T-cell (primary cell): ENCODE measurements around the gene LINGO1. TPM values are rescaled to one million over a fixed set of nuclear protein-coding genes. Genes with fewer than 3 reads are reported as not detected.

Source experiments
- ATAC-seq, 4 experiments: fragments of 200-7000 bp in 3 of 4; fragments of 150-1000 bp in 1 of 4; cut with Tn5 transposase; replicated peaks in 1 of 4; 1 replicate in 3 of 4; 2 replicates in 1 of 4; pipeline ENCODE4 v1.10.0; 2021; ENCODE audit warnings: moderate library complexity in 3 of 4, mild to moderate bottlenecking in 2 of 4, moderate number of reproducible peaks in 1 of 4
- CTCF ChIA-PET, 2 donors: fragments of 300-600 bp; sonication (Branson Sonifier 250); formaldehyde crosslinking; loops; one replicate each; lab custom pipeline; 2022; ENCODE audit warnings: antibody characterized with exemption in 2 of 2; lab: Charles Lee
- POLR2A ChIA-PET, 2 donors: fragments of 300-600 bp; sonication (Branson Sonifier 250); formaldehyde crosslinking; loops; one replicate each; lab custom pipeline; 2022; ENCODE audit warnings: antibody characterized with exemption in 2 of 2; lab: Charles Lee
- DNase-seq, 35 experiments: peaks; one replicate each; pipeline versions ENCODE4 v3.0.0 to v3.0.0-alpha.2; 2013 to 2023
- H3K27ac ChIP-seq: one replicate; pipeline ENCODE4 v1.5.1; 2013; ENCODE audit warnings: low read length
- H3K27me3 ChIP-seq, 2 experiments: replicated peaks in 1 of 2; 1 replicate in 1 of 2; 2 replicates in 1 of 2; pipeline versions ENCODE4 v1.6.1 to v1.7.0; 2013; ENCODE audit warnings: low read length in 1 of 2, mixed read lengths in 1 of 2; ENCODE audit not compliant: control insufficient read depth in 2 of 2, insufficient read depth in 2 of 2; ENCODE audit errors: extremely low read depth in 1 of 2
- H3K36me3 ChIP-seq, 2 donors: 1 replicate in 1 of 2; 2 replicates in 1 of 2; pipeline versions ENCODE4 v1.6.1 to v1.7.0; 2013; ENCODE audit warnings: low read length in 1 of 2; ENCODE audit not compliant: control insufficient read depth in 2 of 2, insufficient read depth in 1 of 2; ENCODE audit errors: extremely low read depth in 1 of 2
- H3K4me1 ChIP-seq, 2 experiments: 1 replicate in 1 of 2; 2 replicates in 1 of 2; pipeline versions ENCODE4 v1.6.1 to v1.7.0; 2013; ENCODE audit warnings: low read length in 2 of 2, mixed read lengths in 1 of 2; ENCODE audit not compliant: insufficient read depth in 2 of 2, control insufficient read depth in 1 of 2; ENCODE audit errors: extremely low read depth in 1 of 2
- H3K4me3 ChIP-seq, 2 donors: 1 replicate in 1 of 2; 2 replicates in 1 of 2; pipeline versions ENCODE4 v1.5.1 to v1.7.0; 2013; ENCODE audit warnings: mild to moderate bottlenecking in 2 of 2, low read length in 1 of 2, moderate library complexity in 1 of 2; ENCODE audit not compliant: control insufficient read depth in 1 of 2; ENCODE audit errors: extremely low read depth in 1 of 2
- H3K9me3 ChIP-seq: 2 replicates; pipeline ENCODE4 v1.7.0; 2013
- H3K27ac Mint-ChIP-seq, 2 donors: one replicate each; pipeline ENCODE4 v1.8.0; 2020 to 2021; ENCODE audit warnings: mild to moderate bottlenecking in 2 of 2, mixed read lengths in 2 of 2
- H3K27me3 Mint-ChIP-seq, 2 donors: one replicate each; pipeline ENCODE4 v1.8.0; 2021 to 2022; ENCODE audit warnings: mixed read lengths in 2 of 2
- H3K36me3 Mint-ChIP-seq: one replicate; pipeline ENCODE4 v1.8.0; 2021; ENCODE audit warnings: mixed read lengths
- H3K4me1 Mint-ChIP-seq, 3 donors: one replicate each; pipeline ENCODE4 v1.8.0; 2020 to 2022; ENCODE audit warnings: mixed read lengths in 3 of 3, mild to moderate bottlenecking in 1 of 3
- H3K4me3 Mint-ChIP-seq, 3 donors: one replicate each; pipeline ENCODE4 v1.8.0; 2020 to 2022; ENCODE audit warnings: mild to moderate bottlenecking in 3 of 3, mixed read lengths in 3 of 3, moderate library complexity in 3 of 3
- H3K9me3 Mint-ChIP-seq, 3 donors: one replicate each; pipeline ENCODE4 v1.8.0; 2020 to 2022; ENCODE audit warnings: mixed read lengths in 3 of 3
- WGBS: methylation state at CpG from one replicate; pipeline ENCODE4 v1.1.5; 2013; ENCODE audit warnings: missing lambda C conversion rate; ENCODE audit not compliant: insufficient coverage; 5-methylcytosine and 5-hydroxymethylcytosine counted together
- total RNA-seq, 35 experiments: library from RNA in 6 of 35; stranded (reverse) in 6 of 35; fragments of 120-200 nt in 1 of 35; gene quantifications; one replicate each; pipeline versions ENCODE4 v1.2.1 to v1.2.4 and lab custom pipeline; 2013 to 2026

Gene LINGO1
- total RNA-seq, 5 donors from 2014 or later (not counting 1 experiment from before 2014, with no cell fraction given): 0.09 to 0.19 TPM; not detected in 3

- WGBS: 59% methylated on average over 5 of the region's 5 CpGs
- no peaks in the 10 kb centered on the region for H3K4me1 ChIP-seq
- no peaks in the 10 kb centered on the region for H3K9me3 ChIP-seq
- peaks cover 11 to 19% of the 10 kb centered on the region in 2 donors for H3K27me3 Mint-ChIP-seq
- DNase-seq: no peak
- H3K27ac ChIP-seq: no peak overlapping the region
- H3K36me3 Mint-ChIP-seq: no peaks in the 10 kb centered on the region
- peaks cover 4 to 52% of the 10 kb centered on the region in 2 experiments for H3K27me3 ChIP-seq
- H3K4me1 Mint-ChIP-seq: no peaks in the 10 kb centered on the region
- no peaks in the 10 kb centered on the region for H3K36me3 ChIP-seq
- H3K4me3 ChIP-seq: no peak overlapping the region
- POLR2A ChIA-PET: no interaction called here
- H3K27ac Mint-ChIP-seq: no peak overlapping the region
- no peak for ATAC-seq
- H3K4me3 Mint-ChIP-seq: no peak overlapping the region
- CTCF ChIA-PET: no interaction called here
- no peaks in the 10 kb centered on the region for H3K9me3 Mint-ChIP-seq
These were observed 41.2 kb upstream of the LINGO1 start for GRCh38 chr15:77673866-77674265.

- H3K4me3 ChIP-seq: no peak overlapping the region
- ATAC-seq: no peak
- no peaks in the 10 kb centered on the region for H3K36me3 Mint-ChIP-seq
These were observed 39.4 kb upstream of the LINGO1 start for GRCh38 chr15:77672135-77672534.

GRCh38 chr15:77671362-77672056 is 38.8 kb upstream of the LINGO1 start:
- Histone ChIP-seq H3K4me1 (no peaks in the 10 kb centered on the region), H3K27me3 (peaks cover 4 to 51% of the 10 kb centered on the region in 2 experiments), H3K36me3 (no peaks in the 10 kb centered on the region), H3K9me3 (no peaks in the 10 kb centered on the region), H3K27ac (no peak overlapping the region), H3K4me3 (no peak overlapping the region)
- Mint-ChIP-seq H3K36me3 (no peaks in the 10 kb centered on the region), H3K9me3 (no peaks in the 10 kb centered on the region), H3K27ac (no peak overlapping the region), H3K4me3 (no peak overlapping the region), H3K27me3 (peaks cover 9 to 21% of the 10 kb centered on the region in 2 donors), H3K4me1 (no peaks in the 10 kb centered on the region)
- ATAC-seq (no peak), DNase-seq (no peak)
- POLR2A ChIA-PET: no interaction called here
- CTCF ChIA-PET: no interaction called here
- WGBS: 71% methylated on average over 7 of the region's 13 CpGs

More at GRCh38 chr15:77672135-77672534, 39.4 kb upstream of the LINGO1 start:
- peaks cover 6 to 16% of the 10 kb centered on the region in 2 donors for H3K27me3 Mint-ChIP-seq
- no peaks in the 10 kb centered on the region for H3K36me3 ChIP-seq
- no peak for DNase-seq
- ChIA-PET POLR2A (no interaction called here), CTCF (no interaction called here)
- no peak overlapping the region for H3K27ac ChIP-seq
- no peak overlapping the region for H3K27ac Mint-ChIP-seq
- peaks cover 4 to 57% of the 10 kb centered on the region in 2 experiments for H3K27me3 ChIP-seq
- H3K9me3 Mint-ChIP-seq: no peaks in the 10 kb centered on the region
- H3K9me3 ChIP-seq: no peaks in the 10 kb centered on the region
- WGBS: 19% methylated on average over 3 of the region's 7 CpGs
- H3K4me3 Mint-ChIP-seq: no peak overlapping the region
- no peaks in the 10 kb centered on the region for H3K4me1 ChIP-seq
- H3K4me1 Mint-ChIP-seq: no peaks in the 10 kb centered on the region

DNA sequence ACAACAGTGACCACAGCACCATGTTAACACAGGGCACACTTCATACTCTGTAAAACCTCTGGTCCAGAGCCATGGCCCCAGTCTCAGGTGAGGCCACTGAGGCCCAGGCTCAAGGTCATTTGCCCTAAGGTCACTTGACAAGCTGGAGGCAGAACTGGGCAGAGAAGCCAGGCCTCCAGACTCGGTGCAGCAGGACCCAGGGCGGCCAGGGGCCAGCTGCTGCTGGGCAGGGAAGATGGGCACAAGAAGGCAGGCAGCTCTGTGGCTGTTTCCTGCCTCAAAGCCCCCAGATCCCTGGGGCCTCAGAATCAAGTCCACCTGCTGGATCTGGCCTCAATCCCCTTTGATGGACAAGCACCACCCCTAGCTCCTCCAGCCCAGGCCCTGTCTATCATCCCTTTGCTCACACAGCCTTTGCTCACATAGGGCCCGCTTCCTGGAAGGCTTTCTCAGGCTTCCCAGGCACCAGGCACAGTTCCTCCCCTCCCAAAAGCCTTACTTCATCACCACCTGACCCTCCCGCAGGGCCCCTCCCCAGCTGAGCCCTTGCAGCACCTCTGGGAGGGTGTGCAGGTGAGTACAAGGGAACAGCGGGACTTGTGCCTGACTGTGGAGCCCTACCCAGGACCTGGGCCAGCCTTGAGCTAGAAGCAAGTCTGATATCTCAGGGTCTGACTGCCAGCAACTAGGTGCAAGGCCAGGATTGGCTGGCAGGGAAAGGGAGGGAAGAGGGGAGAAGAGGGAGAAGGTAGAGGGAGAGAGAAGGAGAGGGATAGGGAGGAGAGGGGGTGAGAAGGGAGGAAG is 38.0 kb upstream of the LINGO1 start:
- POLR2A ChIA-PET: no interaction called here
- Mint-ChIP-seq H3K27me3 (peaks cover 13 to 21% of the 10 kb centered on the region in 2 donors), H3K4me1 (no peaks in the 10 kb centered on the region), H3K27ac (no peak overlapping the region), H3K4me3 (no peak overlapping the region), H3K9me3 (no peaks in the 10 kb centered on the region), H3K36me3 (no peaks in the 10 kb centered on the region)
- no peak overlapping the region for H3K27ac ChIP-seq
- DNase-seq (no peak), ATAC-seq (no peak)
- CTCF ChIA-PET: no interaction called here
- H3K4me3 ChIP-seq: no peak overlapping the region
- H3K36me3 ChIP-seq: no peaks in the 10 kb centered on the region
- H3K9me3 ChIP-seq: no peaks in the 10 kb centered on the region
- H3K4me1 ChIP-seq: no peaks in the 10 kb centered on the region
- H3K27me3 ChIP-seq: peaks cover 4 to 44% of the 10 kb centered on the region in 2 experiments
- 62% methylated on average over 3 of the region's 5 CpGs for WGBS

DNA sequence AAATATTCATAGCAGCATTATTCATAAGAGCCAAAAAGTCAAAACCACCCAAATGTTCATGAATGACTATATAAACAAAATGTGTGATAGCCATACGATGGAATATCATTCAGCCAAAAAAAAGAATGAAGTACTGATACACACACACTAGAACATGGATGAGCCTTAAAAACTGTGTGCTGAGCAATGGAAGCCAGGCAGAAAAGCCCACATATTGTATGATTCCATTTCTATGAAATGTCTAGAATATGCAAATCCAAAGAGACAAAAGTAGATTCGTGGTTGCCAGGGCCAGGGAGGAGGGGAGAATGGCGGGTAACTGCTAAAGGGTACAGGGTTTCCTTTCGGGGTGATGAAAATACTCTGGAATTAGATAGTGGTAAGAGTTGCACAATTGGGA is 37.2 kb upstream of the LINGO1 start:
- H3K9me3 ChIP-seq: no peaks in the 10 kb centered on the region
- DNase-seq (no peak), ATAC-seq (no peak)
- H3K36me3 ChIP-seq: no peaks in the 10 kb centered on the region
- CTCF ChIA-PET: no interaction called here
- POLR2A ChIA-PET: no interaction called here
- no peak overlapping the region for H3K27ac ChIP-seq
- WGBS: 54% methylated on average over 3 of the region's 4 CpGs
- H3K27me3 Mint-ChIP-seq: peaks cover 18 to 21% of the 10 kb centered on the region in 2 donors
- peaks cover 4 to 47% of the 10 kb centered on the region in 2 experiments for H3K27me3 ChIP-seq
- H3K4me1 ChIP-seq: no peaks in the 10 kb centered on the region
- no peak overlapping the region for H3K27ac Mint-ChIP-seq
- no peaks in the 10 kb centered on the region for H3K4me1 Mint-ChIP-seq
- no peaks in the 10 kb centered on the region for H3K9me3 Mint-ChIP-seq
- H3K4me3 Mint-ChIP-seq: no peak overlapping the region
- H3K36me3 Mint-ChIP-seq: no peaks in the 10 kb centered on the region
- H3K4me3 ChIP-seq: no peak overlapping the region

- WGBS: 48% methylated on average over 4 of the region's 11 CpGs
- DNase-seq (no peak), ATAC-seq (no peak)
- peaks cover 0 to 51% of the 10 kb centered on the region in 2 experiments for H3K27me3 ChIP-seq
- Mint-ChIP-seq H3K4me3 (no peak overlapping the region), H3K27me3 (peaks cover 18 to 21% of the 10 kb centered on the region in 2 donors), H3K36me3 (no peaks in the 10 kb centered on the region), H3K9me3 (no peaks in the 10 kb centered on the region), H3K4me1 (no peaks in the 10 kb centered on the region), H3K27ac (no peak overlapping the region)
- H3K27ac ChIP-seq: no peak overlapping the region
- ChIA-PET CTCF (no interaction called here), POLR2A (no interaction called here)
- H3K36me3 ChIP-seq: no peaks in the 10 kb centered on the region
- H3K9me3 ChIP-seq: no peaks in the 10 kb centered on the region
- H3K4me3 ChIP-seq: no peak overlapping the region
- H3K4me1 ChIP-seq: no peaks in the 10 kb centered on the region
These were observed 34.9 kb upstream of the LINGO1 start for GRCh38 chr15:77667338-77668234.
